GM10266 (cell line): ENCODE results near the gene OSBPL6.

ENCODE experiments used
- DNase-seq: peaks from one replicate; pipeline ENCODE4 v3.0.0; 2012; ENCODE audit errors: extremely low spot score
- TF ChIP-seq, protein P1 (sequence below): IDR thresholded peaks from 2 replicates; pipeline ENCODE4 v1.5.1; 2012; ENCODE audit warnings: mild to moderate bottlenecking, low read depth; ENCODE audit not compliant: control insufficient read depth, insufficient read depth; ENCODE audit errors: missing control alignments

The OSBPL6 gene

DNA sequence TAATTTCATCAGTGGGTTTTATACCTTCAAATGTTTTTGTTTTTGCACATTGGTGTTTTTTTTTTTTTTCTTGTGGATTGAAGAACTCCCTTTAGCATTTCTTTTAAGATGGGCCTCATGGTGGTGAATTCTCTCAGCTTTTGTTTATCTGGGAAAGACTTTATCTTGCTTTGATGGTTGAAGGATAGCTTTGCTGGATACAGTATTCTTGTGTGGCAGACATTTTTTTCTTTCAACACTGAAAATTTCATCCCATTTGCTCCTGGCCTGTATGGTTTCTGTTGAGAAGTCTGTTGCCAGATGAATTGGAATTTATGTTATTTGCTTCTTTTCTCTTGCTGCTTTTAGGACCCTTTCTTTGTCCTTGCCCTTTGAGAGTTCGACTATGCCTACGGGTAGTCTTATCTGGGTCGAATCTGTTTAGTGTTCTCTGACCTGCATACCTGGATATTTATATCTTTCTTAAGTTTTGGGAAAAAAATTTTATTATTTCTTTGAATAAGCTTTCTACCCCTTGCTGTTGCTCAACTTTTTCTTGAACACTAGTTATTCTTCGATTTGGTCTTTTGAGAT is 231.0 kb downstream of the OSBPL6 start:
- DNase-seq = no peak
- TF ChIP-seq, protein P1, sequence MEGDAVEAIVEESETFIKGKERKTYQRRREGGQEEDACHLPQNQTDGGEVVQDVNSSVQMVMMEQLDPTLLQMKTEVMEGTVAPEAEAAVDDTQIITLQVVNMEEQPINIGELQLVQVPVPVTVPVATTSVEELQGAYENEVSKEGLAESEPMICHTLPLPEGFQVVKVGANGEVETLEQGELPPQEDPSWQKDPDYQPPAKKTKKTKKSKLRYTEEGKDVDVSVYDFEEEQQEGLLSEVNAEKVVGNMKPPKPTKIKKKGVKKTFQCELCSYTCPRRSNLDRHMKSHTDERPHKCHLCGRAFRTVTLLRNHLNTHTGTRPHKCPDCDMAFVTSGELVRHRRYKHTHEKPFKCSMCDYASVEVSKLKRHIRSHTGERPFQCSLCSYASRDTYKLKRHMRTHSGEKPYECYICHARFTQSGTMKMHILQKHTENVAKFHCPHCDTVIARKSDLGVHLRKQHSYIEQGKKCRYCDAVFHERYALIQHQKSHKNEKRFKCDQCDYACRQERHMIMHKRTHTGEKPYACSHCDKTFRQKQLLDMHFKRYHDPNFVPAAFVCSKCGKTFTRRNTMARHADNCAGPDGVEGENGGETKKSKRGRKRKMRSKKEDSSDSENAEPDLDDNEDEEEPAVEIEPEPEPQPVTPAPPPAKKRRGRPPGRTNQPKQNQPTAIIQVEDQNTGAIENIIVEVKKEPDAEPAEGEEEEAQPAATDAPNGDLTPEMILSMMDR = no peak

DNA sequence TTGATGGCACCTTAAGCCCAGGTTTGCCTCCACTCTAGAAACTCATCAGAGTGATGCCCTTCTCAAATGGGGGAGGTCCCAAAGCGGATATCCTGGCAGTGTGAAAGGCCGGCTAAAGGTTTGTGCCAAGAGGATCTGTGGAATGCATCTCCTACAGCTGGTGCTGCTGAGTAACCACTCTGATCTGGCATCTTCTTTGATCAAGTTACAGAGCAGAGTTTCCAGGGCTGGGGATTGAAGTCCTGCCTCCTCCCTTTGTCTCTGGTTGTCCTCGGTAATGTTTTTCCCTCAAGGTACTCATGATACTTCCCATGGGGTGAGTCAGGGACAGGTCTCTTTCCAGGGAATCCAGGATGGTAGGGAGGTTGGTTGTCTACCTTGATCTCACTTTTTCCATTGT is 232.1 kb downstream of the OSBPL6 start:
- DNase-seq = no peak
- TF ChIP-seq, protein P1 = no peak

DNA sequence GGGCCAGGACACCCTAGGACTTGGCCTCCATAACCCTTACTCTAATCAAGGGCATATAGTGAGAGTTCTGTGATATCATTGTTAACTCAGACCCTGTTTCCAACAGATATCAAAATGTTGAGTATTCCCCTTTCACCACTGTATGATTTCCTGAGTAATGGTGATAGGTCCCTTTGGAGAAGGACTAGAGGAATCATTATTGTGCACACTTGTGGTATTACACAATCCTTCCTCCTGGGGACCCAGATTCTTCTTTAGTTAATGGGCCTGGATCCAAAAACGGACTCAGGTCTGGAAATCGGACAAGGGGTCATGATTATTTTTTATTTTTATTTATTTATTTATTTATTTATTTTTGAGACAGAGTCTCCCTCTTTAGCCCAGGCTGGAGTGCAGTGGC is 233.1 kb downstream of the OSBPL6 start:
- no peak for DNase-seq
- TF ChIP-seq, protein P1 = no peak

DNA sequence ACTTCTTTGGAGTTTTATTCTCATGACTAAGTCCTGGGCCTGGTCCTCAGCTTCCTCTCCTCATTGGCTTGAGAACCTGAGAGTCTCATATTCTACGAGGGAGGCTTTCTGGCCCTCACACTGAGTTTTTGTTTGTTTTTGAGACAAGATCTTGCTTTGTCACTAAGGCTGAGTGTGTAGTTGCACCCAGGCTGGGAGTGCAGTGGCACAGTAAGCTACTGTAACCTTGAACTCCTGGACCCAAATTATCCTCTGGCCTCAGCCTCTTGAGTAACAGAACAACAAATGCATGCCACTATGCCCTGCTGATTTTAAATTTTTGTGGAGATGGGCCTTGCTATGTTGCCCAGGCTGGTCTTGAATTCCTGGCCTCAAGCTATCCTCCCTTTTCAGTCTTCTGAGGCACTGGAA is 234.1 kb downstream of the OSBPL6 start:
- TF ChIP-seq, protein P1 = no peak

DNA sequence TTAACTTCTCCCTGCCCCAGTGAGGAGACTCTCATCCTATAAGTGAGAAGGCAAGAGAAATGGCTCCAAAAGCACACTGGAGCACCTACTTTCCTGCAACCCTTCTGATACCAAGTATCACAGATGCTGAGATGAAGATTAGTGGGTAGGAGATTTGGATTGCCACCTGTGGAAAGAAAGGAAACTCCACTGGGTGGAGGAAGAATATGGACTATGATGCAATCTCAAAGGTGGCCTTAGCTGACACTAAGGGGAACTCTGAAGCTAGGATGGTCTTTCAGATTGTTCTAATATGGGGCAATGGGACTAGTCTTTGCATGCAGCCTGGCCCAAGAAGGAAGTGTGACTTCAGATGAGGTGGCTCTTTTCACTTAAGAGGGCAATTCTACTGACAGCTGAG is 235.0 kb downstream of the OSBPL6 start:
- TF ChIP-seq, protein P1 = no peak
- no peak for DNase-seq

More for the DNA sequence above, 234.1 kb downstream of the OSBPL6 start:
- DNase-seq = no peak

DNA sequence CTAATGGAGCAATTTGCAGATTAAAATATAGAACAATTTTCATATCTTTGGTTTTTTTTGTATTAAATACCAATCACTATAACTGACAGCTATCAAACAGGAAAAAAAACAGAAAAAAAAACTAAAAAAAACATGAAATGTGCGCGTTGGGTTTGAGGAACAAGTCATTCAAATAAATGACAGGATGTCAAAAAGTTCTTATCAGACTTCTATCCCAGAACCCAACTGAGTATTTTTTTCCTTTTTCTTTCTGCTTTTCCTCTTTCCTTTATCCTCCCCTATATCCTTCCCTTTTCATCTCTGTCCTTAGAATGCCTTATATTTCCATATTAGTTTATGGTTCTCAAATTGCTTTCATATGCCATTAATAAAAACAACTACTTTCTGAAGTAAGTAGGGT is 242.3 kb downstream of the OSBPL6 start:
- TF ChIP-seq, protein P1 = no peak
- no peak for DNase-seq

DNA sequence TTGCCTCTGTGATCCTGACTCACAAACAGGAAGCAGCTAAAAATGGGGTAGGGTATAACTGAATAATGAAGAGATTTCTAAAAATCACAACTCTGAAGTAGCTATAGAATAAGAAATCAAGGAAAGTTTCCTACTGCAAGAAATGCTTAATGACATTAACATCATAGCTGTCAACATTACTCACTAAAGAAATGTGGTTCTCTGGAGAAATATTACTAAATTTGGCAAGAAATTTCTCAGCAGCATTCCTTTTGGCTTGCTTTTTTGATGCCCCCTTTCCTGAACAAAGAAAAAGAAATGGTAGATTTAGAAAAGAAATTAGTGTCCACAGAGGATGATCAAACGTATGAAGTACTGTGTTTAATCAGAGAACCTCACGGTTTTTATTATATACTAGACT is 247.1 kb downstream of the OSBPL6 start:
- no peak for DNase-seq
- TF ChIP-seq, protein P1 = no peak
